Effector CD4-positive, alpha-beta T cell (primary cell): ENCODE results near the gene ITPRIP.
A peak's percentile ranks its signal among the peaks of the same experiment; 100 is the strongest.

ENCODE experiments used
- DNase-seq: peaks from one replicate; pipeline ENCODE4 v3.0.0-alpha.2; 2020
- total RNA-seq: gene quantifications from one replicate; lab custom pipeline; 2026; lab: John Stamatoyannopoulos, UW

The ITPRIP gene
- total RNA-seq: 162 reads per million, percentile 90 among the genes with 10 or more reads in this experiment

- peak; percentile 63 for DNase-seq
Observed at GRCh38 chr10:104337985-104338735, at the start of gene ITPRIP. TSS of gene ITPRIP (minus strand) at chr10:104338465. CDS start at chr10:104316051, 22,414 bp downstream.

- no peak for DNase-seq
Observed at GRCh38 chr10:104387130-104387888, 49.0 kb upstream of the ITPRIP start.

DNA sequence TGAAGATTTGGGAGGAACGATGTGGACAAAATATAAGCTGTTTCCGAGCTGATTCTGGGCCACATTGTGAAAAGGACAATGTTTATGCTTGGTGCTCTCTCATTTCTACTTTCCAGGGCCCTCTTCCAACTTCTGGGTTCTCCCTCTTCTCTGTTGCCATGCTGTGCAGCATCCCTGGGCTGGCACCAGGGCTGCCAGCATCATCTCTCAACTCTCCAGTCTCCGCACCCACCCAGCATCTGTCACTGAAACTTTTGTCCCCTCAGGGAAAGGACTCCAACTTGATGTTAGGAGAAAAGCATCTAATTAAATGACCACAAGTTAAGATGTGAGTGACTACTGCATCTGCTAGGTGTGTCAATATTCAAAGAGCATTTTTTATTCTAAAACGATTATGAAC lies 42.1 kb upstream of the ITPRIP start:
- no peak for DNase-seq

DNA sequence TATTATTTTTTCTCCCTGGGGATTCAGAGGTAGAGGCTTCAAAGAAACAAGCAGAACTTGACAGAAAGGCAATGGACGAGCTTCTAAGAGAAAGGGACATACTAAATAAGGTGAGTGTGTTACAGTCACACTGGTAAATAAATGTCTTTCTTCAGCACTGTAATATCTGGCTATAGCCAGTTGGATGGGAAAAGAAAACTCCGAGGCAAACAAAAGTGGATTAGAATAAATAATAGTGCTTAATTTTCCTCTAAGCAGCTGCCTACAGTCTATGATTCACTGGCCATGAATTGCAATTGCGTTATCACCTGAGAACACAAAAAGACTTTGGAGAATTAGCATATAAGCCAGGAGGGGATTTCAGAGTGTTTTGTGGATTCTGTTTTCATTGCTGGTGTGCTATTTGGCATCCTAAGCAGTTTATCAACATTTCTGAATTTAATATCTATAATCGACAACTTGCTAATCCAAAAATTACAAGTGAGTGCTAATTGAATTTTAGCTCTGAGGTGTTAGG lies 38.6 kb upstream of the ITPRIP start:
- no peak for DNase-seq

DNA sequence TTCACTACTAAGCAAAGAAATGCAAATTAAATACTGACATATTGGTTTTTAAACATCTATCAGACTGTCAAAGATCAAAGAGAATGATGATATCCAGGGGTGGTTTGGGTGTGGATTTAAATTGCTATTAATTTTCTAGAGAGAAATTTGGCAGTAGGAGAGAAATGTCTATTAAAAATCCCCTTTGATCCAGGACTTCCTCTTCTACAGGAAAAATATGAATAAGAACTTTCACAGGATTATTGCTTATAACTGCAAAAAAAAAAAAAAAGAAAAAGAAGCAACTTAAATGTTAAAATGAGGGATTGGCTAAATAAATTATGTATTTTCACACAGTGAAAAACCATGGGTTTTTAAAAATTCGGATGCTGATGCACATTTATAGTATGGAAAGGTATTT lies 36.3 kb upstream of the ITPRIP start:
- no peak for DNase-seq

GRCh38 chr10:104371753-104372152 lies 33.5 kb upstream of the ITPRIP start:
- no peak for DNase-seq

DNA sequence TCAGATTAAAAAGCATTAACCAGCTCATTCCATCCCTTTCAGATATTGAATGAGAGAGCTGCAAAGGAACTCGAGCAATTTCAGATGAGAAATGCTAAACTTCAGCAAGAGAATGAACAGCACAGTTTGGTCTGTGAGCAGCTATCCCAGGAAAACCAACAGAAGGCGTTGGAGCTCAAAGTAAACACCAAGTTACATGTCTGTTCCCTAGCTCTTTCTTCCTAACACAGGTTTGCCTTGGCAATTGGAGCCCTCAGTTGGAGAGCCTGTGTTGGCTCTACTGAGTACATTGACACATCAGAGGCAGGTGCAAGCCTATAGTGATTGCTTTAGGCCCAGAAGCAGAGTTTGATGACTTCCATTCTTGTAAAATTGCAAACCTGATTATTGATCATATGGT lies 30.1 kb upstream of the ITPRIP start:
- no peak for DNase-seq

- no peak for DNase-seq
Observed at GRCh38 chr10:104367904-104368303, 29.6 kb upstream of the ITPRIP start.

GRCh38 chr10:104359811-104360210 lies 21.5 kb upstream of the ITPRIP start:
- DNase-seq: no peak

- DNase-seq: peak; percentile 89
Observed at GRCh38 chr10:104353325-104354048, 15.2 kb upstream of the ITPRIP start, which contains the start of gene CFAP58. TSS of gene CFAP58 (plus strand) at chr10:104353833. CDS start at chr10:104353898, 65 bp downstream.

DNA sequence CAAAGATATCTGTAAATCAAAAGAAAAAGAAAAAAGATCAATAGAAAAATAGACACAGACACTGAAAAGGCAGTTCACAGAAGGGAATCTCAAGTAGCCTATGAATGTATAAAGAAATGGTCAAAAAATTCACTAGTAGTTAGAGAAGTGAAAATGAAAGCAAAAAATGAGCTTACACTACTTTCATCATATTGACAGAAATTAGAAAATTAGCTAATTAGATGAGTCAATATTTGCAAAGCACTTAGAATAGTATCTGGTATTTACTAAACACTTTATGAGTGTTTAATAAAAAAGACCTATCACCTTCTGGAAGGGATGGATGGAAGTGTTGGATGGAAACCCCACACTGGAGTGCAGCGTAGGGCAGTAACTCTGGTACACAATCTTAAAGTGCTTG lies 13.7 kb upstream of the ITPRIP start:
- no peak for DNase-seq

GRCh38 chr10:104351061-104351702 lies 12.9 kb upstream of the ITPRIP start:
- no peak for DNase-seq

DNA sequence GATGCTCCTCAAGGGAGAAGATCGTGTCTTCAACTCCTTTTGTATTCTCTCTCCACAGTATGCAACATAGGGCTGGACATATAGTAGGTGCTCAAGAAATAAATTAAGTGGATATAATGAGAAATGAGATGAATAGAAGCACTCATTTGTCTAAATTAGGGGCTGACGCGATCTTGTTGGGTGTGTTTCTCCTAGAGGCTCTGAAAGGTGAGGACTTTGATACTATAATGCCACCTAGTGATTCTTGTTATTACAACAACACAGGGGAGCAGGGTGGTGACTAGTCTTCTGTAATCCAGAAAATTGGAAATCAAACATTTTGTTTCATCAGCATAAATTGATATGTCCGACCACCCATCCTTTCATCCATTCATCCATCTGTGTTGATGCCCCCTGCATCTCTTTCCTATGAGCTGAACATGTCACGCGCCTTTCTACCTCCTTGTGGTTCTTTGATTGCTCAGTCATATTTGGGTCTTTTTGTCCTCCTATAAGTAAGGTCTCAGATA lies 11.9 kb upstream of the ITPRIP start:
- no peak for DNase-seq

DNA sequence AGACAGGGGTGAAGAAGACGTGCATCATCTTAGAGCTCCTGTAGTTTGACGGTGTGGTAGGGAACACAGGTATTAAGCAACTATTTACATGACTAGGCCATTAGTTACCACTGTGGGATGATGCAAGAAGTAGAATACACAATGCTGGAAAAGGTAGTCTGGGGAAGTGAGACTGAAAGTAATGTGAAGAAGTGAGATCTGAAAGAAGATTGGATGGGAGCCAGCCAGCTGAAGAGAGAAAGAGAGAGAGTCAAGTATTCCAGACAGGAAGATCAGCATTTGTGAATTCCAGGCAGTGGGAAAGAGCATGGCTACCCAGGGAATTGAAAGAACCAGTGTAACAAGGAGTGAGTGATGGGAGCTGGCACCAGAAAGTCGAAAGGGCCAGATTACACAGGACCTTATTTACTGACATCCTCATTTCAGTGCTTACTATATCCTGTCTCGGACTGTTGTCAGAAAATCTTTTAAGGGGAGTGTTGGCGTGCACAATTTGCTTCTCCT lies 11.4 kb upstream of the ITPRIP start:
- DNase-seq: no peak

DNA sequence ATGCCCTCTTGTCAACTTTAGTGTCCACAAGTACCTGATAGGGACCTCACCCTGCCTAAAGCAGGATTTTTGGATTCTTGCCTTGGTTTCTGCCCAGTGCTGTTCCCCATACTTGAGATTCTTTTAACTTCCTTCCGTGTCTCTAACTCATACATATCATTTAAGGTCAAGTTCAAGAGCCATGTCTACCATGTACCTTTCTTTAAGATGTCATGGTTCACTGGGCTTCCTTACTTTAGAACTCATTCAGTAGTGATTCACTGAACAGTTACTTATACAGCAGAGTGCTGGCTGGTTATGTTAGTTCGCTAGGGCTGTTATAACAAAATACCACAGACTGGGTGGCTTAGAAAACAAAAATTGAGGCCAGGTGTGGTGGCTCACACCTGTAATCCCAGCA lies 10.3 kb upstream of the ITPRIP start:
- no peak for DNase-seq

DNA sequence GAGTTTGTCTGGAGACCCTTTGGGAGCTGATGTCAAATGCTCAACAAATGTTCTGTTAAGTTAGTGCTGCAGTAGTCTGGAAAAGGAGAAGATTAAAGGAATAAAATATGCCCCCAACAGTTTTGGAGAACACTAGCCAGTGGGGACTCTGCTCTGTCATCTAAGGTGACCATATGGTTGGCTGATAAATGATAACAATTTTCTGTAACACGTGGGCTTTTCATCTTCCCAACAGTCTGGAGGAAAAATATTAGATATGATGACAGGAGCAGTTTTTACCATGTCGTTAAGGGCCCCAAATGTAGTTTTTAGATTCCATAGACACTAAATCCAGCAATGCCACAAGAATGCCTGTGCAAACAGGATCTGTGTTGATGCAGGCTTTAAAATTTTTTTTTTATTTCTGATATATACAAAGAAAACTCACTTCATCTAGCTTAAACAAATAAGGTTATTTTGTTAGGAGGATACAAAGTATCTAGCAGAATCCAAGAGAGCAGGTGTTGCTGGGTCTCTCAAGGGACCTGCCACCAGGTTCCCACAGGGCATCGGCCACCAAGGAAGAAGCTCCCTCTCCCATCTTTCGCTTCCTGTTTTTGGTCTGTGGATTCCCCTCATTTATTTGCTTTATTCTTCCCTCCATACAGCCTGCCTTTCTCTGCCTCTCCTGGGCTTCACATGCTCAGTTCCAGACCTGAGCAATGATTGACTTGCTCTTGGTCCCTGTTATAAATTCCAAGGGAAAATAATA lies 9.2 kb upstream of the ITPRIP start:
- DNase-seq: no peak

DNA sequence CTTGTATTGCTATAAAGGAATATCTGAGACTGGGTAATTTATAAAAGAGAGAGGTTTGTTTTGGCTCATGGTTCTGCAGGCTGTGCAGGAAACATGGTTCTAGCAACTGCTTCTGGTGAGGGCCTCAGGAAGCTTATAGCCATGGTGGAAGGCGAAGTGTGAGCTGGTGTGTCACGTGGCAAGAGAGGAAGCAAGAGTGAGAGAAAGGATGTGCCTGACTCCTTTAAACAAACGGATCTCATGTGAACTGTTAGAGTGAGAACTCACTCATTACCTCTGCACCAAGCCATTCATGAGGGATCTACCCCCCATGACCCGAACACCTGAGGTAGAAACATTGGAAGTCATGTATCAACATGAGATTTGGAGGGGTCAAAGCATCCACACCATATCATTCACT lies 7.7 kb upstream of the ITPRIP start:
- DNase-seq: no peak

GRCh38 chr10:104345515-104345914 lies 7.2 kb upstream of the ITPRIP start:
- no peak for DNase-seq

DNA sequence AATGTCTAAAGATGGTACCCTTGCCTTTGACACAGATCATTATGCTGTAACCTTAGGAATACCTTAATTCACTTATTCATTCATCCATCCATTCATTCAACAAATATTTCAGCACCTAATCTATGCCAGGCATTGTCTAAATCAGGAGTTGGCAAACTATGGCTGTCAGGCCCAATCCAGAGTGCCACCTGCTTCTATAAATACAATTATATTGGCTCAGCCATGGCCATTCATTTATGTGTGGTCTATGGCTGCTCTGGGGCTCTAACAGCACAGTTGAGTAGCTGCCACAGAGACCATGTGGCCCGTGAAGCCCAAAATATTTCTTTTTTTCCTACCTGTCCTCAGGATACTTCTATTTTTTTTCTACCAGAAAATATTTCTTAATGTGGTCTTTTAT lies 6.0 kb upstream of the ITPRIP start:
- DNase-seq: no peak

DNA sequence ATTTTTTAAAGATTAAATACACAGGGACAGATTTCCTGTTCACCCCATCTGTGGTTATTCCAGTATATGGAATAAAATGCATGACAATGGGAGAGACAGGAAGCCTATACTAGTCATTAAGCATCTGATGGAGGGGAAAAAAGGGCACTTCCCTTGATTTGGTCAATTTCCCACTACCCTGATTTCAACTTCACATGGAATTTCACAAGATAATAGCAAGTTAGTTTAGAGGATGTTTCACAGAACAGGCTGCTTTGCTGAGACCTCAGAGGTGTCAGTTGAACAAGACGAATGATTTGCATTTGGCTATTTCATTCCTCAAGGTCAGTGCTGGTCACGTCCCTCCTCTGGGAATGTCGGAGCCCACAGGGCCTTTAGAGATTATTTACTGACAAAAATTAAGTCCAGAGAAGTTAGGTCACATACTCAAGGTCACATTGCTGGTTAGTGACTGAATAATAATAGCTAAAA lies 4.7 kb upstream of the ITPRIP start:
- DNase-seq: no peak

- DNase-seq: no peak
Observed at GRCh38 chr10:104340641-104341040, 2.4 kb upstream of the ITPRIP start.
